K562 (cell line): ENCODE results near the gene ZNF569. TPM values are rescaled to one million over a fixed set of nuclear protein-coding genes. Genes with fewer than 3 reads are reported as not detected.

Source experiments
- ATAC-seq: fragments of 200-7000 bp; cut with Tn5 transposase; 3 replicates; pipeline ENCODE4 v1.9.1; 2020; ENCODE audit warnings: moderate library complexity
- BruUV-seq: library from RNA; stranded (reverse); fragments of 400-500 nt; replicated peaks from 2 replicates; lab custom pipeline; 2021; lab: Mats Ljungman, UMichigan
- CTCF ChIA-PET: fragments of 300-600 bp; formaldehyde crosslinking; extraction: SDS; loops from one replicate; lab custom pipeline; 2021; ENCODE audit warnings: low intra/inter-chr PET ratio; lab: Yijun Ruan, JAX
- POLR2A ChIA-PET: fragments of 300-600, 350-650 bp; sonication (Branson Sonifier 250); formaldehyde crosslinking; extraction: SDS; loops from one replicate; lab custom pipeline; 2021; ENCODE audit warnings: antibody characterized with exemption, inconsistent platforms; lab: Yijun Ruan, JAX
- DNase-seq, 4 experiments: peaks; one replicate each; pipeline versions ENCODE4 v3.0.0 to v3.0.0-alpha.2; 2011 to 2018; ENCODE audit warnings: low spot score in 3 of 4, mixed read lengths in 3 of 4; ENCODE audit errors: extremely low read depth in 1 of 4
- FAIRE-seq: peaks from 2 replicates; lab custom pipeline; 2011; peaks lifted over from hg19 to GRCh38; lab: Jason Lieb, UNC
- H2AFZ ChIP-seq: 2 replicates; pipeline ENCODE4 v1.6.0; 2011; ENCODE audit warnings: low read depth, low read length, control low read depth, inconsistent platforms
- H3K27ac ChIP-seq: fragments of 200-600 bp; 3 replicates; pipeline ENCODE4 v1.8.0; 2011; ENCODE audit warnings: low read depth, mild to moderate bottlenecking, control low read depth, inconsistent platforms, low read length, moderate library complexity, mixed read lengths; ENCODE audit errors: extremely low read depth
- H3K27me3 ChIP-seq, 2 experiments: fragments of 300-600 bp in 1 of 2; 2 replicates in 1 of 2; 3 replicates in 1 of 2; pipeline versions ENCODE4 v1.6.0 to v1.8.0; 2011; ENCODE audit warnings: inconsistent platforms in 2 of 2, low read length in 2 of 2, mild to moderate bottlenecking in 1 of 2, mixed read lengths in 1 of 2, moderate library complexity in 1 of 2; ENCODE audit not compliant: control insufficient read depth in 2 of 2, insufficient read depth in 2 of 2
- H3K36me3 ChIP-seq: fragments of 300-600 bp; 3 replicates; pipeline ENCODE4 v1.8.0; 2011; ENCODE audit warnings: mild to moderate bottlenecking, low read length, inconsistent platforms; ENCODE audit not compliant: control insufficient read depth, insufficient read depth
- H3K4me1 ChIP-seq, 2 experiments: fragments of 200-600 bp in 1 of 2; replicated peaks in 1 of 2; 2 replicates in 1 of 2; 3 replicates in 1 of 2; pipeline versions ENCODE4 v1.5.1 to v1.8.0; 2011; ENCODE audit warnings: inconsistent platforms in 2 of 2, low read length in 2 of 2, mild to moderate bottlenecking in 1 of 2, mixed read lengths in 1 of 2, moderate library complexity in 1 of 2; ENCODE audit not compliant: control insufficient read depth in 2 of 2, insufficient read depth in 2 of 2
- H3K4me2 ChIP-seq: 2 replicates; pipeline ENCODE4 v1.6.1; 2011; ENCODE audit warnings: low read length, control low read depth, inconsistent platforms, mixed read lengths; ENCODE audit not compliant: insufficient read depth
- H3K4me3 ChIP-seq: fragments of 200-600 bp; sonication (generic), shearing (Covaris generic); 2 replicates; pipeline ENCODE4 v1.5.1; 2016; ENCODE audit warnings: control low read depth, inconsistent platforms
- H3K79me2 ChIP-seq: fragments of 200-600 bp; 3 replicates; pipeline ENCODE4 v1.8.0; 2011; ENCODE audit warnings: low read length, inconsistent platforms; ENCODE audit not compliant: control insufficient read depth, insufficient read depth
- H3K9ac ChIP-seq, 2 experiments: 2 replicates each; pipeline versions ENCODE4 v1.6.0 to v1.6.1; 2011; ENCODE audit warnings: low read depth in 2 of 2, low read length in 2 of 2, control low read depth in 1 of 2, inconsistent platforms in 1 of 2, mild to moderate bottlenecking in 1 of 2, mixed read lengths in 1 of 2; ENCODE audit not compliant: insufficient read depth in 1 of 2
- H3K9me1 ChIP-seq: one replicate; pipeline ENCODE4 v1.6.0; 2011; ENCODE audit warnings: inconsistent platforms, mild to moderate bottlenecking, low read length, moderate library complexity; ENCODE audit not compliant: control insufficient read depth, insufficient read depth
- H3K9me3 ChIP-seq: replicated peaks from 2 replicates; pipeline ENCODE4 v1.5.1; 2011; ENCODE audit warnings: low read depth, low read length, inconsistent platforms; ENCODE audit not compliant: control insufficient read depth, insufficient read depth
- H4K20me1 ChIP-seq: replicated peaks from 2 replicates; pipeline ENCODE4 v1.6.1; 2011; ENCODE audit warnings: low read length, inconsistent platforms, mixed read lengths; ENCODE audit not compliant: control insufficient read depth, insufficient read depth
- ADNP ChIP-seq: fragments of 200-800 bp; sonication (Bioruptor generic); IDR thresholded peaks from 2 replicates; pipeline ENCODE4 v1.6.1; 2016; ENCODE audit warnings: missing genetic modification characterization, missing compliant biosample characterization
- ESRRB ChIP-seq: fragments of 250-450 bp; sonication (Bioruptor Pico); IDR thresholded peaks from 2 replicates; pipeline ENCODE4 v1.5.0; 2020; ENCODE audit warnings: mild to moderate bottlenecking, moderate library complexity, borderline replicate concordance
- FOXP1 ChIP-seq: sonication (generic); formaldehyde crosslinking; IDR thresholded peaks from 2 replicates; pipeline ENCODE4 v1.8.0; 2022; ENCODE audit warnings: mild to moderate bottlenecking, missing genetic modification reagents
- MCM7 ChIP-seq, 2 experiments: fragments of 450-650 bp; IDR thresholded peaks; 2 replicates each; pipeline ENCODE4 v1.6.1; 2016 to 2018
- PHB ChIP-seq: fragments of 250-450 bp; sonication (Bioruptor Pico); IDR thresholded peaks from 2 replicates; pipeline ENCODE4 v1.5.0; 2021
- SRSF1 ChIP-seq: fragments of 200-400 bp; formaldehyde crosslinking; IDR thresholded peaks from 2 replicates; pipeline ENCODE4 v1.6.1; 2017; ENCODE audit warnings: mild to moderate bottlenecking, low read depth, low read length, moderate library complexity
- TRIM24 ChIP-seq, 2 experiments: fragments of 450-650 bp; IDR thresholded peaks; 2 replicates each; pipeline ENCODE4 v1.6.1; 2016
- WHSC1 ChIP-seq: IDR thresholded peaks from one replicate; pipeline ENCODE4 v1.6.1; 2012; ENCODE audit warnings: low read length, control low read depth, inconsistent platforms
- ZBTB7A ChIP-seq: IDR thresholded peaks from 2 replicates; pipeline ENCODE4 v1.6.1; 2011; ENCODE audit warnings: low read depth, mild to moderate bottlenecking, low read length, moderate library complexity, borderline replicate concordance; ENCODE audit not compliant: control insufficient read depth
- ZNF134 ChIP-seq: fragments of 250-450 bp; sonication (Bioruptor Pico); conservative IDR thresholded peaks from 2 replicates; pipeline ENCODE4 v1.4.0; 2020
- ZNF174 ChIP-seq: fragments of 250-450 bp; sonication (Bioruptor Pico); IDR thresholded peaks from 2 replicates; pipeline ENCODE4 v1.4.0; 2020; ENCODE audit warnings: mild to moderate bottlenecking
- ZNF699 ChIP-seq: fragments of 250-450 bp; sonication (Bioruptor Pico); IDR thresholded peaks from 2 replicates; pipeline ENCODE4 v1.8.0; 2021; ENCODE audit warnings: mild to moderate bottlenecking, moderate library complexity; ENCODE audit not compliant: insufficient replicate concordance
- WGBS: fragments of 100-300 bp; shearing (Covaris generic); methylation state at CpG from one replicate; pipeline ENCODE4 v1.1.6; 2016; ENCODE audit warnings: low coverage, mixed read lengths; ENCODE audit not compliant: insufficient coverage; ENCODE audit errors: missing lambda C conversion rate; 5-methylcytosine and 5-hydroxymethylcytosine counted together
- in situ Hi-C: fragments of 300-500 bp; cut with MboI; formaldehyde crosslinking; loops from 4 replicates; pipeline ENCODE4 v1.15.0; 2018; ENCODE audit warnings: inconsistent platforms, mixed read lengths
- intact Hi-C: fragments of 100-400 bp; cut with micrococcal nuclease; formaldehyde crosslinking; loops from 2 replicates; pipeline ENCODE4 v1.14.2; 2022
- polyA plus RNA-seq, 8 experiments: library from polyadenylated mRNA; depleted of rRNA in 4 of 8; stranded (reverse) in 5 of 8; unstranded in 3 of 8; fragments of >200 nt; fragmentation: Nextera tagmentation in 2 of 8; fragmentation: Illumina TruSeq in 1 of 8; extraction: Ambion mirVana in 2 of 8; extraction: Trizol in 1 of 8; gene quantifications; 2 replicates each; pipeline versions ENCODE4 v1.2.1 to v1.2.3, GENCODE V29; 2011 to 2014; ENCODE audit warnings: inconsistent platforms in 1 of 8, missing spikeins in 1 of 8
- total RNA-seq, 7 experiments: library from RNA; depleted of rRNA in 6 of 7; stranded (reverse); fragments of >200 nt in 6 of 7; fragmentation: Illumina TruSeq in 2 of 7; extraction: Trizol in 2 of 7; gene quantifications; 2 replicates each; pipeline versions ENCODE4 v1.2.1 to v1.2.3, GENCODE V29; 2011 to 2021; ENCODE audit warnings: low replicate concordance in 1 of 7
- TF ChIP-seq, protein P1 (sequence below): IDR thresholded peaks from 3 replicates; pipeline ENCODE4 v1.6.1; 2011; ENCODE audit warnings: borderline replicate concordance, mild to moderate bottlenecking; ENCODE audit not compliant: insufficient read length, insufficient read depth

Gene ZNF569
- total and polyA plus RNA-seq, 9 of the 15 experiments (the other 6 are each of a cell fraction or from before 2014, with no cell fraction given): 2.1 to 5.7 (median 4.5) TPM

DNA sequence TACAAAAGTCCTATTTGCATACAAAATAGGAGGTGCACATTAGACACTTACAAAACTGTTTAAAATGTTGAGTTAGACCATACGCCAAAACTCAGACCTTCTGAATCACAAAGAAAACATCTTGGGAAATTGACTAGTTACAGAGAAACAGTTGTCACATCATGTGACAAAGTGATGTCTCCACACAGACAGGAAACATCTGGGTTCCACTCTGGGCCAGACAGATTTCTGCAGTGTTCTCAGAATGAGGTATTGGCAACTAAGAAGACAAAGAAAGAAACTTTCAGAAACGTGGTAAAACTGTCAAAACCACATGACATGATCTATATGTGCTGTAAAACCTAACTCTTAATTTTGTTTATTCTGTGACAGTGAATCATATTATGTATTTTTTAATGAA is 46.2 kb upstream of the ZNF569 start:
- ATAC-seq: no peak
- Histone ChIP-seq H3K4me3 (no peak overlapping the region), H3K9ac (no peak overlapping the region), H3K79me2 (no peaks in the 10 kb centered on the region), H3K4me1 (no peaks in the 10 kb centered on the region), H3K27me3 (no peaks in the 10 kb centered on the region), H3K9me3 (no peaks in the 10 kb centered on the region), H3K27ac (no peak overlapping the region), H3K4me2 (no peak overlapping the region), H3K36me3 (no peaks in the 10 kb centered on the region), H3K9me1 (no peaks in the 10 kb centered on the region), H4K20me1 (no peaks in the 10 kb centered on the region), H2AFZ (no peak overlapping the region)
- ChIA-PET POLR2A (no interaction called here), CTCF (no interaction called here)
- DNase-seq: no peak
- BruUV-seq: no TSS peak
- WGBS: 3% methylated on average over 2 of the region's 2 CpGs
- intact Hi-C loops (no loop called here), in situ Hi-C loops (no loop called here)
- TF ChIP-seq ZBTB7A: no peak
- no peak for TF ChIP-seq ZNF699 (CRISPR knock-in tag)
- TF ChIP-seq ESRRB: no peak
- no peak for FAIRE-seq

DNA sequence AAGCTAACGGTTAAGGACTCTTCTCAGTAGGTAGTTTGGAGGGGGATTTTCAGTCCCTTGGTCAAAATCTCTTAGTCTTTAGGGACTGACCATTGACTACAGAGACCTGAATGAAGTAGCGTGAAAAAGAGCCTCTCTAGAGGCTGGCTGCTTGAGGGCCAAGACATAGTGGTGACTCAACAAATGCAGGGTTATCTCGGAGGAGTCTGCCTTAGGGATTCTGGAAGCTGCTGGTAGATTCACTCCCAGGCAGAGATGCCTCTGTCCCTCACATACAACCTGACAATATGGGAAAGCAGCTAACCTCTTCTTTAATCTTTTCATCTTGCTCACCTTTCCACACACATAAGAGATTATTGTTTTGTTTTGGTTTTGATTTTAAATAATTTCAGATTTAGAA is 44.6 kb upstream of the ZNF569 start:
- Histone ChIP-seq H3K4me3 (no peak overlapping the region), H3K27me3 (no peaks in the 10 kb centered on the region), H3K27ac (no peak overlapping the region), H3K9me1 (no peaks in the 10 kb centered on the region), H3K79me2 (no peaks in the 10 kb centered on the region)
- FAIRE-seq: no peak
- in situ Hi-C loops: no loop called here
- no TSS peak for BruUV-seq
- TF ChIP-seq WHSC1: no peak
- TF ChIP-seq, protein P1, sequence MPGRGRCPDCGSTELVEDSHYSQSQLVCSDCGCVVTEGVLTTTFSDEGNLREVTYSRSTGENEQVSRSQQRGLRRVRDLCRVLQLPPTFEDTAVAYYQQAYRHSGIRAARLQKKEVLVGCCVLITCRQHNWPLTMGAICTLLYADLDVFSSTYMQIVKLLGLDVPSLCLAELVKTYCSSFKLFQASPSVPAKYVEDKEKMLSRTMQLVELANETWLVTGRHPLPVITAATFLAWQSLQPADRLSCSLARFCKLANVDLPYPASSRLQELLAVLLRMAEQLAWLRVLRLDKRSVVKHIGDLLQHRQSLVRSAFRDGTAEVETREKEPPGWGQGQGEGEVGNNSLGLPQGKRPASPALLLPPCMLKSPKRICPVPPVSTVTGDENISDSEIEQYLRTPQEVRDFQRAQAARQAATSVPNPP: no peak
- no peak for TF ChIP-seq MCM7 (IDR thresholded peaks at IDR 0.05)
- no peak for TF ChIP-seq ZNF174 (CRISPR knock-in tag)
- no peak for TF ChIP-seq ZNF134 (CRISPR knock-in tag)
- no peak for TF ChIP-seq TRIM24 (IDR thresholded peaks at IDR 0.05)
- TF ChIP-seq ADNP: no peak
- TF ChIP-seq FOXP1: no peak
- TF ChIP-seq SRSF1: no peak
- TF ChIP-seq PHB (CRISPR knock-in tag): no peak
- TF ChIP-seq, all 486 proteins: peak for 0
- H3K4me1 ChIP-seq: no peaks in the 10 kb centered on the region
- WGBS: 5% methylated on average over 3 of the region's 3 CpGs
- H3K9ac ChIP-seq: no peak overlapping the region
- ChIA-PET CTCF (no interaction called here), POLR2A (no interaction called here)
- 0 out of 2 replicates have a peak, but pooled peaks cover 1% of the 10 kb centered on the region for H3K9me3 ChIP-seq
- no peak overlapping the region for H2AFZ ChIP-seq
- no peaks in the 10 kb centered on the region for H4K20me1 ChIP-seq
- no peaks in the 10 kb centered on the region for H3K36me3 ChIP-seq
- ATAC-seq (no peak), DNase-seq (no peak)
- no peak overlapping the region for H3K4me2 ChIP-seq
- intact Hi-C loops: no loop called here
